SK-N-SH (cell line): ENCODE data around the gene ASTN2.

ENCODE experiments used
- CTCF ChIP-seq: fragments of 200-600 bp; sonication (generic); IDR thresholded peaks from 2 replicates; pipeline ENCODE4 v1.6.1; 2017; ENCODE audit warnings: antibody characterized with exemption, mild to moderate bottlenecking, moderate library complexity
- EP300 ChIP-seq, 2 experiments: IDR thresholded peaks; 2 replicates each; pipeline versions ENCODE4 v1.4.0 to v1.6.1; 2012; ENCODE audit warnings: borderline replicate concordance in 1 of 2, low read depth in 1 of 2, low read length in 1 of 2
- NRF1 ChIP-seq: IDR thresholded peaks from 2 replicates; pipeline ENCODE4 v1.6.1; 2012; ENCODE audit warnings: low read depth, mild to moderate bottlenecking, low read length
- PBX3 ChIP-seq: IDR thresholded peaks from 2 replicates; pipeline ENCODE4; 2012
- RFX5 ChIP-seq: IDR thresholded peaks from 2 replicates; pipeline ENCODE4 v1.6.1; 2012; ENCODE audit warnings: mild to moderate bottlenecking, improper control_type of control experiment, low read length
- SIN3A ChIP-seq: IDR thresholded peaks from 2 replicates; pipeline ENCODE4 v1.6.1; 2012; ENCODE audit warnings: low read depth, mild to moderate bottlenecking, low read length, moderate library complexity, borderline replicate concordance

- no peak for TF ChIP-seq CTCF
- no peak for TF ChIP-seq SIN3A
- no peak for TF ChIP-seq NRF1
- no peak for TF ChIP-seq RFX5
- no peak for TF ChIP-seq EP300 (IDR thresholded peaks at IDR 0.05; ENCODE audit: borderline replicate concordance in 1 of 2, low read depth in 1 of 2, low read length in 1 of 2)
- TF ChIP-seq PBX3: no peak
Observed at GRCh38 chr9:116406469-116406868, 1008.4 kb downstream of the ASTN2 start.
